Stimulated activated CD8-positive, alpha-beta memory T cell treated with anti-CD3 and anti-CD28 coated beads, Interleukin-7, amount 100 ng/mL, for 48 hours (primary cell): ENCODE measurements around the gene IFT22.
"Not testable (repeated sequence)": the region's sequence is repeated elsewhere in the genome, so short reads cannot be mapped to it uniquely, and the experiment has no call there.

Experiments
- DNase-seq, 2 donors: peaks; one replicate each; pipeline ENCODE4 v3.0.0-alpha.2; 2020; ENCODE audit warnings: low read depth in 1 of 2; ENCODE audit errors: extremely low read depth in 1 of 2

Gene IFT22

DNA sequence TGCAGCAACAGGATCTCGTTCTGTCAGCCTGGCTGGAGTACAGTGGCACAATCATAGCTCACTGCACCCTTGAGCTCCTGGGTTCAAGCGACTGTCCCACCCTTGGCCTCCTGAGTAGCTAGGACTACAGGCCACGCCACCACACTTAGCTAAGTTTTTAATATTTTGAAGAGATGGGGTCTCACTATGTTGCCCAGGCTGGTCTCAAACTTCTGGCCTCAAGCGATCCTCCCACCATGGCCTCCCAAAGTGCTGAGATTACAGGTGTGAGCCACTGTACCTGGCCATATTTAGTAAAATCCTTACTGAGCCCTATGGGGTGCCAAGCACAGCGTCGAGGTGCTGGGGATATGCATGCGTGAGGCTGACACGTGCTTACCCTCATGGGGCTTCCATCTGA is 40.7 kb downstream of the IFT22 start:
- not testable (repeated sequence) for DNase-seq

DNA sequence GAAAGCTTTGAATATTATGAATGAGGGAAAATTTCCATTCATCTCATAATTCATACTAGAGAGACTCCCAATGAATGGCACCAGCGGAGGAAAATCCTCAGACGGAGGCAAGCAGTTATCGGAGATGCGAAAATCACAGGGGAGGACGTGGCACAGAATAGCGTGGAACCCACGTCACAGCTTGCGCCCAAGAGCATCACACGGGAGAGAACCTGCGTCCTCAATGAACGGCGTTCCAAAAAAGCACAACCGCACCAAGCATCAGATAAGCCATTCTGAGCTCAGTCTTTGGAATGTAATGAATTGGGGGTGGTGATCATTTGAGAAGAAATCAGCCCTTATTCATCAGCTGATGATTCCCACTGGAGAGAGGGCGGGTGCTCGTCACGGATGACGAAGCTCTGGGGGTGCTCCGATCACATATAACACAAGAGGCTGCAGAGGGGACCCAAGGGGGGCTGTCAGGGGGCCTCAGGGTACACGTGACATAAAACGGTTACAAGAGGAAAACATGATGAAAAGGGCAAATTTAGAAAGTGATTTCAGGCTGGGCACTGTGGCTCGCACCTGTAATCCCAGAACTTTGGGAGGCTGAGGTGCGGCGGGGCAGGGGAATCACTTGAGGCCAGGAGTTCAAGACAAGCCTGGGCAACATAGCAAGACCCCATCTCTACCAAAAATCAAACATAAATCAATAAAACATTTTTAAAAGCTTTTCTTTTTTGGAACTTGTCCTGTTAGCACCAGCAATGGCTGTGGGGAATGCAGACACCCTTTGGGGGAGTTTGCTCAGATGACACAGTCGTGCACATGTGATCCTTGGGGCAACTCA is 42.9 kb downstream of the IFT22 start:
- no peak for DNase-seq

DNA sequence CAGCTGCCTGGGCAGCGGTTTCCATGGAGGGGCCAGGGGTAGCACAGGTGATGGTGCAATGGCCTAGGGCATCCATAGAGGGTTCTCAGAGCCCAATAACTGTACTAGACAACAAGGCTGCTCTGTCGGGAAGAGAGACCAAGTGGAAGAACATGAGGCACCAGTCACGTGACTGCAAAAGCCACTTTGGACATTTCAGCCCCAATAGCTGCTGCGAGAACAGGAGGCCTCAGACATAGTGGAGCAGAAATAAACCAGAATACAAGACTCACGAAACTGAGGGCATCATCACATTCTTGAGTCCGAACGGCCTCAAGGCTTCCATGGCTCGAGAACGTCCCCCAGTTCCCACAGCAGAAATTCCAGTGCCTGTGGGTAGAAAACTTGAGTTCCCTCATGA is 44.5 kb downstream of the IFT22 start:
- DNase-seq, result no peak

DNA sequence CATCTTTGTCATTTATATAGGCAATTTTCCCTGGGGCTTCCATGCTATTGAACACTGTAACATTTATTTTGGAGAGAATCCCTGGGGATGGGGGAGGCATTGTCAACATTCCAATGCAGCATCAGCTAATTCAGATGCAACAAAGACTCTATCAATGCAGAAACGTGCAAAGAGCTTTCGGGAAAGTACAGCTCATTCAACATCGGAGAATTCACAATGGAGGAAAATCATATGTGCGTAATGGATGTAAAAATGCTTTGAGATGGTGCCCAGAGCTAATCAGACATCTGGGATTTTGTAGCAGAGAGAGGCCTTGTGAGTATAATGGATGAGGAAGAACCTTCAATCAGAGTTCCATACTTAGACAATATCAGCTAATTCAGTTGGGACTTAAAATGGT is 48.4 kb downstream of the IFT22 start:
- no peak for DNase-seq

DNA sequence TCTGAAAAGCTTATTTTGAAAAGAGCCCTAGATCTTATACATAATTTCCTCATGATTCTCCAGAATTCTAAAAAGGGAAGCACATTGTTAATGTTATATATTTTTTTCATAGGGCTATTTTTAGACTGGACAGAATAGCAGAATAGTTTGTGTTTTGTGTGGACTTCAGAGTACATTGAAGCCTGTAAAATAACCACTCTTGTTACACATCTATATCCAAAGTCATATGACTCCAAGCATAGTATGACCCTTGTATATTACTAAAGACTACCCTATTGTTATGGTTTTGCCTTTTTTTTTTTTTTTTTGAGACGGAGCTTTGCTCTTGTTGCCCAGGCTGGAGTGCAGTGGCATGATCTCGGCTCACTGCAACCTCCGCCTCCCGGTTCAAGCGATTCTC is 50.6 kb downstream of the IFT22 start:
- DNase-seq, result no peak

DNA sequence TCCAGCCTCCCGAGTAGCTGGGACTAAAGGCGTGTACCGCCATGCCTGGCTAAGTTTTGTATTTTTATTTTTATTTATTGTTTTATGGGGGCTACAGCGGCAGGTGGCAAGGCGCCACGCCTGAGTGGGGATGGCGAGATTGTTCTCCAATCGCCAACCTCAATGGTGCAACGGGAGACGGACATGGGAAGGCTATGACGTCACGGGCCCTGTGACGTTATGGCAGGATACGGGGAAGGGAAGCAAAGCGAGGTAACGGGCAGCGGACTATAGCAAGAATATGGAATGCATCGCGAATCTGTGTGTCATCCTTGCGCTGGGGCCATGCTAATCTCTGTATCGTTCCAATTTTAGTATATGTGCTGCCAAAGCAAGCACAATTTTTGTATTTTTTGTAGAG is 51.9 kb downstream of the IFT22 start:
- DNase-seq, result no peak

DNA sequence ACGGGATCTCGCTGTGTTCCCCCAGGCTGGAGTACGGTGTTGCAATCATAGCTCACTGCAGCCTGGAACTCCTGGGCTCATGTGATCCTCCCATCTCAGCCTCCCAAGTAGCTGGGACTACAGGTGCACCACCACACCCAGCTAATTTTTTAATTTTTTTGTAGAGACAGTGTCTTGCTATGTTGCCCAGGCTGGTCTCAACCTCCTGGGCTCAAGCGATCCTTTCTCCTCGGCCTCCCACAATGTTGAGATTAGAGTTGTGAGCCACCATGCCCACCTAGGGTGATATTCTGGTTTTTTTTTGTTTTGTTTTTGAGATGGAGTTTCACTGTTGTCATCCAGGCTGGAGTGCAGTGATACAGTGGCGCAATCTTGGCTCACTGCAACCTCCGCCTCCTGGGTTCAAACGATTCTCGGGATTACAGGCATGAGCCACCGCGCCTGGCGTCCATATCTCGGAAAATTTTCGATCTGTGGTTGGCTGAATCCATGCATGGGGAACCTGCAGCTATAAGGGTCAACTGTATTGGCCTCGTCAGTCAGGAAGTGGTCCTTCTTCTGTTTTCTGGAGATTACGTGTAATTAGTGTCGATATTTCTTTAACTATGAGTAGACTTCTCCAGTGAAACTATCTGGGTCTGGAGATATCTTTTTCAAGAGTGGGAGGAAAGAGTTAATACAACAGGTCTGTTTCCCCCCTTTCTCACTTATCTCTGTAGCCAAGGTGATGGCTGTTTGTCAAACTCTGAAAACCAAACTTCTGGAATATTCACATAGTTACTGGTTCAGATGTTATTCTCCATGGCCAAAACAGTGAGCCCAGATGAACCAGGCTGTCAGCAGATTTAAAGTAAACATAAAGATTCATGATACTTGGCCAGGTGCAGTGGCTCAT is 55.7 kb downstream of the IFT22 start:
- no peak for DNase-seq

DNA sequence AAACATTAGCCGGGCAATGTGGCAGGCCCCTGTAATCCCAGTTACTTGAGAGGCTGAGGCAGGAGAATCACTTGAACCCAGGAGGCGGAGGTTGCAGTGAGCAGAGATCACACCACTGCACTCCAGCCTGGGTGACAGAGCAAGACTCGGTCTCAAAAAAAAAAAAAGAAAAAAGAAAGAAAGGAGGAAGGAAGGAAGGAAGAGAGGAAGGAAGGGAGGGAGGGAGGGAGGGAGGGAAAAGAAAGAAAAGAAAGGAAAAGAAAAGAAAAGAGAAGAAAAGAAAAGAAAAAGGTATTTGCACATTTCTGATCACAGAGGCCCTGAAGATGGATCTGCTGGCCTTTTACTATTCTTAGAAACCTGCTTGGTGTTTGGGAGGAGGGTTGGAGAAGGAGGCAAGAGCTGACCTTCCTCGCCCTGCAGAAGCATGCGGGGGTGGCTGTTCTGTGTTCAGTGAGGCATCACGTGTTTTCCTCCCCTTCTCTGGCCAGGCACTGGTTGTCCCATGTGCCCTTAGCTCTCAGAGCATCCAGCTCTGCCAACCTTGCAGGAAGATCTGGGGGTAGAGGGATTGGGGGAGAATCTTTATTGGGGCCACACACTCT is 57.4 kb downstream of the IFT22 start:
- not testable (repeated sequence) for DNase-seq
